ENCODE data around the gene SLC25A45. TPM values are rescaled to one million over a fixed set of nuclear protein-coding genes. Genes with fewer than 3 reads are reported as not detected.
A peak's percentile ranks its signal among the peaks of the same experiment; 100 is the strongest.

Gene SLC25A45
- total RNA-seq, 1 donor, result 5.8 TPM

GRCh38 chr11:65330544-65330943 is 51.9 kb downstream of the SLC25A45 start:
- TF ChIP-seq CTCF (IDR thresholded peaks at IDR 0.05; ENCODE audit: insufficient read depth, low read length), result no peak
- DNase-seq (ENCODE audit: low read depth), result no peak
- H3K4me3 ChIP-seq (ENCODE audit: low read depth, low read length), result no peak overlapping the region

GRCh38 chr11:65329944-65330403 is 52.5 kb downstream of the SLC25A45 start:
- H3K4me3 ChIP-seq (ENCODE audit: low read depth, low read length), result no peak overlapping the region
- DNase-seq (ENCODE audit: low read depth), result peak; percentile 98
- peak; percentile 71 for TF ChIP-seq CTCF (IDR thresholded peaks at IDR 0.05; ENCODE audit: insufficient read depth, low read length)

GRCh38 chr11:65329478-65329877 is 53.0 kb downstream of the SLC25A45 start:
- TF ChIP-seq CTCF (IDR thresholded peaks at IDR 0.05; ENCODE audit: insufficient read depth, low read length), result no peak
- no peak overlapping the region for H3K4me3 ChIP-seq (ENCODE audit: low read depth, low read length)
- DNase-seq (ENCODE audit: low read depth), result no peak

- no peak for DNase-seq (ENCODE audit: low read depth)
- no peak for TF ChIP-seq CTCF (IDR thresholded peaks at IDR 0.05; ENCODE audit: insufficient read depth, low read length)
- H3K4me3 ChIP-seq (ENCODE audit: low read depth, low read length), result no peak overlapping the region
Observed at GRCh38 chr11:65327021-65327420, 55.4 kb downstream of the SLC25A45 start.

GRCh38 chr11:65325435-65325834 is 57.0 kb downstream of the SLC25A45 start:
- no peak overlapping the region for H3K4me3 ChIP-seq (ENCODE audit: low read depth, low read length)
- no peak for TF ChIP-seq CTCF (IDR thresholded peaks at IDR 0.05; ENCODE audit: insufficient read depth, low read length)
- DNase-seq (ENCODE audit: low read depth), result no peak

Other genes with a start within 250 kb of the SLC25A45 start
- gene SYVN1, start 248.1 kb downstream of the SLC25A45 start, total RNA-seq (ENCODE audit: low replicate concordance), result 10.4 and 24.3 TPM in 2 replicates
- not detected in 2 replicates for gene SPDYC, start 212.4 kb downstream of the SLC25A45 start, total RNA-seq (ENCODE audit: low replicate concordance)
- gene CAPN1, start 200.7 kb downstream of the SLC25A45 start, total RNA-seq (ENCODE audit: low replicate concordance), result 43.2 and 164 TPM in 2 replicates
- gene POLA2, start 120.7 kb downstream of the SLC25A45 start, total RNA-seq (ENCODE audit: low replicate concordance), result 8.7 and 32.4 TPM in 2 replicates
- 4.7 and 28.0 TPM in 2 replicates for gene CDC42EP2, start 67.8 kb downstream of the SLC25A45 start, total RNA-seq (ENCODE audit: low replicate concordance)
- gene DPF2, start 48.8 kb downstream of the SLC25A45 start, total RNA-seq (ENCODE audit: low replicate concordance), result 46.4 and 75.9 TPM in 2 replicates
- gene TIGD3, start 27.9 kb downstream of the SLC25A45 start, total RNA-seq (ENCODE audit: low replicate concordance), result 0.27 TPM in 1 of 2 replicates, not detected in the other
- 42.7 and 172 TPM in 2 replicates for gene FRMD8, start 4.0 kb upstream of the SLC25A45 start, total RNA-seq (ENCODE audit: low replicate concordance)
- 527 and 883 TPM in 2 replicates for gene NEAT1, start 40.2 kb upstream of the SLC25A45 start, total RNA-seq (ENCODE audit: low replicate concordance)
- 10,787 and 27,374 TPM in 2 replicates for gene MALAT1, start 116.4 kb upstream of the SLC25A45 start, total RNA-seq (ENCODE audit: low replicate concordance)
- gene SCYL1, start 142.4 kb upstream of the SLC25A45 start, total RNA-seq (ENCODE audit: low replicate concordance), result 32.1 and 76.8 TPM in 2 replicates
- 47.3 and 147 TPM in 2 replicates for gene LTBP3, start 175.7 kb upstream of the SLC25A45 start, total RNA-seq (ENCODE audit: low replicate concordance)
- 27.2 and 48.0 TPM in 2 replicates for gene ZNRD2, start 187.8 kb upstream of the SLC25A45 start, total RNA-seq (ENCODE audit: low replicate concordance)
- 5.6 and 21.6 TPM in 2 replicates for gene FAM89B, start 189.9 kb upstream of the SLC25A45 start, total RNA-seq (ENCODE audit: low replicate concordance)
- 52.2 and 58.5 TPM in 2 replicates for gene EHBP1L1, start 193.4 kb upstream of the SLC25A45 start, total RNA-seq (ENCODE audit: low replicate concordance)
- gene KCNK7, start 213.2 kb upstream of the SLC25A45 start, total RNA-seq (ENCODE audit: low replicate concordance), result 0.09 and 0.65 TPM in 2 replicates
- gene MAP3K11, start 231.6 kb upstream of the SLC25A45 start, total RNA-seq (ENCODE audit: low replicate concordance), result 22.4 and 30.4 TPM in 2 replicates
- gene PCNX3, start 233.1 kb upstream of the SLC25A45 start, total RNA-seq (ENCODE audit: low replicate concordance), result 21.8 and 31.5 TPM in 2 replicates

All from fibroblast of the aortic adventitia (primary cell).